GM12878 (cell line): Measurements from ENCODE around the gene CCDC187.

Source experiments
- CTCF ChIP-seq, 3 experiments: IDR thresholded peaks in 2 of 3; conservative IDR thresholded peaks in 1 of 3; 2 replicates each; pipeline ENCODE4 v1.5.1; 2011; ENCODE audit warnings: low read depth in 3 of 3, low read length in 3 of 3, mild to moderate bottlenecking in 3 of 3, control low read depth in 2 of 3, moderate library complexity in 2 of 3, inconsistent platforms in 1 of 3, mixed read lengths in 1 of 3; ENCODE audit not compliant: control insufficient read depth in 2 of 3, insufficient read depth in 1 of 3; ENCODE audit errors: extremely low read depth in 1 of 3
- CUX1 ChIP-seq: IDR thresholded peaks from 2 replicates; pipeline ENCODE4 v1.6.1; 2012; ENCODE audit warnings: improper control_type of control experiment, low read depth, low read length; ENCODE audit not compliant: insufficient replicate concordance
- GABPA ChIP-seq: IDR thresholded peaks from 2 replicates; pipeline ENCODE4 v1.6.1; 2014; ENCODE audit warnings: antibody characterized with exemption, low read depth, mild to moderate bottlenecking, inconsistent platforms
- IRF3 ChIP-seq: fragments of 450-650 bp; IDR thresholded peaks from 2 replicates; pipeline ENCODE4 v1.6.1; 2014; ENCODE audit warnings: mild to moderate bottlenecking
- MLLT1 ChIP-seq: fragments of 450-650 bp; IDR thresholded peaks from 2 replicates; pipeline ENCODE4 v1.6.1; 2016; ENCODE audit warnings: mild to moderate bottlenecking
- NFXL1 ChIP-seq: fragments of 450-650 bp; IDR thresholded peaks from 2 replicates; pipeline ENCODE4 v1.6.1; 2017; ENCODE audit warnings: antibody characterized with exemption, mild to moderate bottlenecking, borderline replicate concordance
- NFYA ChIP-seq: IDR thresholded peaks from 2 replicates; pipeline ENCODE4 v1.6.1; 2011; ENCODE audit warnings: low read depth, mild to moderate bottlenecking, low read length, improper control_type of control experiment, borderline replicate concordance
- NRF1 ChIP-seq: conservative IDR thresholded peaks from 2 replicates; pipeline ENCODE4 v1.6.1; 2011; ENCODE audit warnings: mild to moderate bottlenecking, low read depth, low read length, improper control_type of control experiment
- POLR2A ChIP-seq: IDR thresholded peaks from 2 replicates; pipeline ENCODE4 v1.6.1; 2011; ENCODE audit warnings: low read depth, mild to moderate bottlenecking, low read length
- SKIL ChIP-seq: fragments of 450-650 bp; IDR thresholded peaks from 2 replicates; pipeline ENCODE4 v1.6.1; 2017; ENCODE audit warnings: mild to moderate bottlenecking, low read depth, inconsistent platforms; ENCODE audit not compliant: poor library complexity, severe bottlenecking

- no peak for TF ChIP-seq MLLT1
- TF ChIP-seq NFXL1: no peak
- no peak for TF ChIP-seq IRF3
- no peak for TF ChIP-seq CTCF (IDR thresholded peaks at IDR 0.05 in 2 of 3, conservative IDR thresholded peaks at IDR 0.05 in 1 of 3; ENCODE audit: control insufficient read depth in 2 of 3, extremely low read depth in 1 of 3, insufficient read depth in 1 of 3, low read depth in 3 of 3, low read length in 3 of 3)
- no peak for TF ChIP-seq GABPA
- TF ChIP-seq CUX1: no peak
- no peak for TF ChIP-seq SKIL
- TF ChIP-seq POLR2A: no peak
- TF ChIP-seq NRF1: no peak
- TF ChIP-seq NFYA: no peak
Measured at GRCh38 chr9:136258299-136258625, 45.6 kb downstream of the CCDC187 start.
